Neural progenitor cell (in vitro differentiated cells): ENCODE data around the gene PHACTR4.

Experiments used
- CTCF ChIP-seq: fragments of 200-600 bp; sonication (generic); IDR thresholded peaks from 2 replicates; pipeline ENCODE4 v1.5.1; 2017; ENCODE audit warnings: antibody characterized with exemption, mild to moderate bottlenecking
- EZH2 ChIP-seq: fragments of 200-600 bp; sonication (generic); IDR thresholded peaks from 2 replicates; pipeline ENCODE4 v1.6.1; 2017; ENCODE audit warnings: antibody characterized with exemption, mild to moderate bottlenecking, moderate library complexity
- EZH2phosphoT487 ChIP-seq: fragments of 200-600 bp; sonication (generic); IDR thresholded peaks from 2 replicates; pipeline ENCODE4 v1.6.1; 2017; ENCODE audit warnings: antibody characterized with exemption

DNA sequence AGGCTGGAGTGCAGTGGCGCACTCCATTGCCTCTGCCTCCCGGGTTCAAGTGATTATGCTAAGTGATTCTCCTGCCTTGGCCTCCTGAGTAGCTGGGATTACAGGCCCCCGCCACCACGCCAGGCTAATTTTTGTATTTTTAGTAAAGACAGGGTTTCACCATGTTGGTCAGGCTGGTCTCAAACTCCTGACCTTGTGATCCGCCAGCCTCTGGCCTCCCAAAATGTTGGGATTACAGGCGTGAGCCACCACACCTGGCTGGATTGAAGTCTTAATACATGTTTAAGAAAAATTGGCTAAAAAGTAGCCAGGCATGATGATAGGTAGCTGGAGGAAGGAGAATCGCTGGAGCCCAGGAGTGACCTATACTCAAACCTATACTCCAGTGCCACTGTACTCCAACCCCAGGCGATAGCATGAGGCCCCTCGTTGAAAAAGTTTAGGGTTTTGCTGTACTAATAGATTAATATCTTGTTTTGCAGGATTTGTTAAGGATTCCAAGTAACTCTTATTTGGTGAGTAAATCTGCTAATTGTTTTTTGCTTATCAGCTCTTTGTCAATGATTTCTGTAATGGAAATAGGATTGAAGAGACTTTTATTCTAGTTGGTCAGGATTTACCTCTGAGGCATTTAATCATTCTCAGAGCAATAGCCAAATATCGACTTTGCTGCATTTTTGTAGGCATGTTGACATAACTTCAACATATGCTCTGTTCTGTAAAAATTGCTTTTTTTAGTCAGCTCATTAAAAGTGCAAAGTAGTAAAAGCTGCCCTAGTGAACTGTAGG is 138.3 kb downstream of the PHACTR4 start:
- TF ChIP-seq EZH2 (no peak), CTCF (no peak), EZH2phosphoT487 (no peak)
